HepG2 (cell line): ENCODE results near the gene SLC29A3. TPM values are rescaled to one million over a fixed set of nuclear protein-coding genes. Genes with fewer than 3 reads are reported as not detected.
"Not testable (repeated sequence)": the region's sequence is repeated elsewhere in the genome, so short reads cannot be mapped to it uniquely, and the experiment has no call there.

ENCODE experiments used
- ATAC-seq: fragments of 200-7000 bp; cut with Tn5 transposase; 3 replicates; pipeline ENCODE4 v1.9.1; 2020; ENCODE audit warnings: mild to moderate bottlenecking, moderate library complexity
- BruUV-seq: library from RNA; stranded (reverse); fragments of 400-500 nt; replicated peaks from 2 replicates; lab custom pipeline; 2021; lab: Mats Ljungman, UMichigan
- CTCF ChIA-PET: fragments of 300-600 bp; formaldehyde crosslinking; extraction: SDS; loops from one replicate; lab custom pipeline; 2021; ENCODE audit warnings: low total read pairs, inconsistent platforms, low intra/inter-chr PET ratio; lab: Yijun Ruan, JAX
- POLR2A ChIA-PET: fragments of 350-600 bp; sonication (Branson Sonifier 250); formaldehyde crosslinking; loops from one replicate; lab custom pipeline; 2020; ENCODE audit warnings: antibody characterized with exemption, inconsistent platforms; lab: Yijun Ruan, JAX
- DNase-seq: peaks from one replicate; pipeline ENCODE4 v3.0.0-alpha.2; 2015; ENCODE audit warnings: low spot score
- FAIRE-seq: peaks from 3 replicates; lab custom pipeline; 2011; peaks lifted over from hg19 to GRCh38; lab: Jason Lieb, UNC
- H2AFZ ChIP-seq: one replicate; pipeline ENCODE4 v1.6.1; 2011; ENCODE audit warnings: low read length, inconsistent platforms
- H3K27ac ChIP-seq: fragments of 300-600 bp; 3 replicates; pipeline ENCODE4 v1.8.0; 2011; ENCODE audit warnings: mixed run types, mild to moderate bottlenecking, mixed read lengths, low read length, inconsistent platforms; ENCODE audit not compliant: insufficient read depth; ENCODE audit errors: extremely low read length
- H3K27me3 ChIP-seq, 2 experiments: fragments of 200-600 bp in 1 of 2; 2 replicates in 1 of 2; 3 replicates in 1 of 2; pipeline versions ENCODE4 v1.6.0 to v1.8.0; 2011; ENCODE audit warnings: low read length in 2 of 2, mild to moderate bottlenecking in 2 of 2, moderate library complexity in 2 of 2, inconsistent platforms in 1 of 2; ENCODE audit not compliant: insufficient read depth in 2 of 2, control insufficient read depth in 1 of 2
- H3K36me3 ChIP-seq, 2 experiments: fragments of 200-600 bp in 1 of 2; replicated peaks in 1 of 2; 2 replicates in 1 of 2; 3 replicates in 1 of 2; pipeline versions ENCODE4 v1.5.1 to v1.8.0; 2011; ENCODE audit warnings: low read length in 2 of 2, inconsistent platforms in 1 of 2; ENCODE audit not compliant: insufficient read depth in 2 of 2, control insufficient read depth in 1 of 2
- H3K4me1 ChIP-seq: 2 replicates; pipeline ENCODE4 v1.5.1; 2012; ENCODE audit warnings: low read length, inconsistent platforms; ENCODE audit not compliant: insufficient read depth
- H3K4me2 ChIP-seq: 2 replicates; pipeline ENCODE4 v1.6.0; 2011; ENCODE audit warnings: low read depth, low read length, inconsistent platforms
- H3K4me3 ChIP-seq, 3 experiments: fragments of 200-600 bp in 1 of 3; sonication (generic), shearing (Covaris generic) in 1 of 3; replicated peaks in 1 of 3; 2 replicates each; pipeline ENCODE4 v1.5.1; 2011 to 2016; ENCODE audit warnings: low read length in 3 of 3, inconsistent platforms in 2 of 3, low read depth in 2 of 3, mild to moderate bottlenecking in 2 of 3, control low read depth in 1 of 3, mixed read lengths in 1 of 3; ENCODE audit not compliant: insufficient read depth in 1 of 3
- H3K79me2 ChIP-seq: one replicate; pipeline ENCODE4 v1.6.1; 2011; ENCODE audit warnings: low read length, inconsistent platforms; ENCODE audit not compliant: insufficient read depth
- H3K9ac ChIP-seq: 2 replicates; pipeline ENCODE4 v1.6.0; 2011; ENCODE audit warnings: mild to moderate bottlenecking, low read depth, low read length, inconsistent platforms; ENCODE audit not compliant: insufficient read depth
- H3K9me3 ChIP-seq: 2 replicates; pipeline ENCODE4 v1.5.1; 2012; ENCODE audit warnings: mild to moderate bottlenecking, low read length
- H4K20me1 ChIP-seq: 2 replicates; pipeline ENCODE4 v1.6.0; 2011; ENCODE audit warnings: inconsistent platforms, mild to moderate bottlenecking, low read length, moderate library complexity; ENCODE audit not compliant: insufficient read depth
- SMAD9 ChIP-seq: sonication (generic); formaldehyde crosslinking; IDR thresholded peaks from 2 replicates; pipeline ENCODE4 v1.5.1; 2020; ENCODE audit warnings: mild to moderate bottlenecking, missing genetic modification reagents
- ZNF768 ChIP-seq: sonication (generic); formaldehyde crosslinking; IDR thresholded peaks from 2 replicates; pipeline ENCODE4 v1.4.0; 2020; ENCODE audit warnings: missing genetic modification reagents
- WGBS: methylation state at CpG from one replicate; pipeline ENCODE4 v1.1.6; 2017; ENCODE audit warnings: low lambda C conversion rate; 5-methylcytosine and 5-hydroxymethylcytosine counted together
- in situ Hi-C: cut with HindIII; loops from 2 replicates; pipeline ENCODE4 v1.10.0; 2017; ENCODE audit warnings: low pct_unique_long_range_greater_than_20kb; ENCODE audit not compliant: extremely low pct_ligation_motif_present
- intact Hi-C: fragments of 100-400 bp; cut with micrococcal nuclease; formaldehyde crosslinking; loops from one replicate; pipeline ENCODE4 v1.10.0; 2022; ENCODE audit not compliant: unreplicated experiment
- polyA plus RNA-seq, 8 experiments: library from polyadenylated mRNA; depleted of rRNA in 3 of 8; stranded (reverse) in 7 of 8; unstranded in 1 of 8; fragments of >200 nt; fragmentation: Illumina TruSeq in 4 of 8; extraction: Trizol in 4 of 8; gene quantifications; 2 replicates each; pipeline versions ENCODE4 v1.2.1 to v1.2.3, GENCODE V29; 2011 to 2016; ENCODE audit warnings: low read depth in 4 of 8, missing spikeins in 1 of 8, mixed read lengths in 1 of 8; ENCODE audit not compliant: insufficient read depth in 1 of 8
- total RNA-seq, 5 experiments: library from RNA; depleted of rRNA; stranded (reverse); fragments of >200 nt; fragmentation: Illumina TruSeq; extraction: Trizol; gene quantifications; 2 replicates each; pipeline ENCODE4 v1.2.3, GENCODE V29; 2016; ENCODE audit warnings: low read depth in 1 of 5

SLC29A3 gene
- total and polyA plus RNA-seq, 2 of the 13 experiments (the other 11 are each of a cell fraction or from before 2014, with no cell fraction given) = 8.6 to 11.8 TPM

GRCh38 chr10:71272056-71272771 lies 46.8 kb upstream of the SLC29A3 start:
- H4K20me1 ChIP-seq = no peaks in the 10 kb centered on the region
- no peaks in the 10 kb centered on the region for H3K4me1 ChIP-seq
- in situ Hi-C loops = no loop called here
- H3K4me3 ChIP-seq = no peak overlapping the region
- peak; percentile 95 for TF ChIP-seq ZNF768
- TF ChIP-seq SMAD9 (CRISPR knock-in tag) = no peak
- no peak overlapping the region for H3K27ac ChIP-seq
- ATAC-seq = no peak
- no peak overlapping the region for H3K4me2 ChIP-seq
- H3K9me3 ChIP-seq = no peaks in the 10 kb centered on the region
- H2AFZ ChIP-seq = no peak overlapping the region
- WGBS = 35% methylated on average over 9 of the region's 15 CpGs
- intact Hi-C loops = no loop called here
- no peak overlapping the region for H3K9ac ChIP-seq
- DNase-seq = no peak
- H3K79me2 ChIP-seq = no peaks in the 10 kb centered on the region
- no peaks in the 10 kb centered on the region for H3K36me3 ChIP-seq
- H3K27me3 ChIP-seq = peaks cover 3 to 8% of the 10 kb centered on the region in 2 experiments; a peak in 3 of 5 replicates
- ChIA-PET CTCF (no interaction called here), POLR2A (no interaction called here)
- no TSS peak for BruUV-seq
- no peak for FAIRE-seq

GRCh38 chr10:71272974-71273373 lies 46.1 kb upstream of the SLC29A3 start:
- not testable (repeated sequence) for ATAC-seq

More at GRCh38 chr10:71272974-71273373, 46.1 kb upstream of the SLC29A3 start:
- H3K27me3 ChIP-seq, H3K79me2 ChIP-seq, intact Hi-C loops, H3K36me3 ChIP-seq, H3K4me3 ChIP-seq, FAIRE-seq, H2AFZ ChIP-seq, H4K20me1 ChIP-seq, H3K4me2 ChIP-seq, POLR2A ChIA-PET, in situ Hi-C loops, H3K27ac ChIP-seq, CTCF ChIA-PET, H3K9me3 ChIP-seq, H3K9ac ChIP-seq, DNase-seq, H3K4me1 ChIP-seq, BruUV-seq: not testable (repeated sequence)
- WGBS = 54% methylated on average over 11 of the region's 11 CpGs
